ENCODE measurements around the gene ELN. TPM values are rescaled to one million over a fixed set of nuclear protein-coding genes. Genes with fewer than 3 reads are reported as not detected.

ELN gene
- total and polyA plus RNA-seq, 2 experiments from 2014 or later, result 539 to 698 TPM

DNA sequence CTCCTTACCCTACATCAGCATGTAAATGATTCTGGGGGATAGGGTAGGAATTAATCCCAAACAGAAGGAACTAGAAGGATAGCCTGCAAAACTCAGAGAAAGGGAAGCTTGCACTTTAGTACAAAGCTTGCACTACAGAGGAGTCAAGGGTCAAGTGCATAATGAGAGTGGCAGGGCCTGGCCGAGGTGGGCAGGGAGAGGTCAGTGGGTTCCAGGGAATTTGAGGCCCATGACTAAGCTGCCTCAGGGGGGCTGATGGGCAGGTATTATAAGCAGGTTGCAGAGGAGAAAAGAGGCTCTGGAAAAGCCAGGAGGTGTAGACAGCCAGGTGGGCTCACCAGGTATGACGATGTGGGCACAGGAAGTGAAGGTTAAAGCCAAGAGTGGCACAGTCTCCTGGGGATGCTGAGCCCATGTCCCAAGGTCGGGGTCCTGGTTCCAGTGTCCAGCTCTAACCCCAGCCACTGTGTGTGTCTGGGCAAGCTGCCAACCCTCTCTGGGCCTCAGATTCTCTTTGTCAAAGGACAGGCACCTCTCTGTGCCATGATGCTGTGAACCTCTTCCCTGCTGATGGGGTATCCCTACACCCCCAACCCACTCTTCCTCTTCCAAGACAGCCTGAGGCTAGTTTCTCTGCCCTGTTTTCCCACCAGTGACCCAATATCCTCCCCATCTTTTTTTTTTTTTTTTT lies 32.0 kb upstream of the ELN start:
- peaks cover 20% of the 10 kb centered on the region for H3F3A ChIP-seq (ENCODE audit: insufficient read depth)
- H4K20me1 ChIP-seq (ENCODE audit: insufficient read depth), result no peaks in the 10 kb centered on the region
- no peaks in the 10 kb centered on the region for H3K36me3 ChIP-seq (ENCODE audit: low read depth)
- no peak for TF ChIP-seq EZH2phosphoT487 (IDR thresholded peaks at IDR 0.05; ENCODE audit: insufficient read depth, low read depth)
- no peak for TF ChIP-seq EZH2 (IDR thresholded peaks at IDR 0.05; ENCODE audit: insufficient read depth, poor library complexity, severe bottlenecking)
- DNase-seq, result peak; percentile 27
- H3K27me3 ChIP-seq (replicated peaks; ENCODE audit: insufficient read depth), result no peaks in the 10 kb centered on the region
- H3K9ac ChIP-seq, result no peak overlapping the region
- WGBS, 2 experiments (ENCODE audit: low coverage in 1 of 2, low lambda C conversion rate in 2 of 2, missing lambda C conversion rate in 2 of 2), result 88 to 92% methylated on average over 3 of the region's 3 CpGs
- peaks cover 33% of the 10 kb centered on the region for H3K4me1 ChIP-seq (ENCODE audit: insufficient read depth)
- H3K9me2 ChIP-seq (ENCODE audit: insufficient read depth), result no peaks in the 10 kb centered on the region
- peak overlapping the region; percentile 52; the same call in 1 of the 2 replicates for H3K27ac ChIP-seq
- H3K4me2 ChIP-seq (ENCODE audit: unreplicated experiment), result no peak overlapping the region
- no peaks in the 10 kb centered on the region for H3K79me2 ChIP-seq (ENCODE audit: insufficient read depth)
- no peaks in the 10 kb centered on the region for H3K9me3 ChIP-seq (ENCODE audit: low read depth)
- H2AFZ ChIP-seq, result no peak overlapping the region
- in situ Hi-C loops (cut with MboI), result no loop called here
- H3K4me3 ChIP-seq, result no peak overlapping the region

DNA sequence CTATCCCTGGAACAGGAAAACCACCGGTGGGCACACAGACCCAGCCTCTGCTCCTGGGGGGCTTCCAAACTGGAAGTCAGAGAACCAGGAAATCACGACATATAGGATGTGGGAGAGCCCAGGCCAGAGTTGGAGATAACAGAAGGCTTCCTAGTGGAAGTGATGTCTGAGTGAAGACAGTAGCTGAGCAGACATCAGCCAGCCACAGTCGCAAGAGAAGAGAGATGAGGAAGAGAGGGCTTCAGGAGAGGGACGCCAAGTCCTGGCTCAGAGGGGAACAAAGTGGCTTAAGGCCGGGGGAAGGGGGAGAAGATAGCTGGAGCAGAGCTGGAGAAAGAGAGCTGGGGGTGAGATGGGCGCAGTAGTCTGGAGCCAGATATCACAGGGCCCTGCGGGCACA lies 30.9 kb upstream of the ELN start:
- 69 to 79% methylated on average over 7 of the region's 7 CpGs for WGBS, 2 experiments (ENCODE audit: low coverage in 1 of 2, low lambda C conversion rate in 2 of 2, missing lambda C conversion rate in 2 of 2)
- in situ Hi-C loops (cut with MboI), result no loop called here
- TF ChIP-seq EZH2phosphoT487 (IDR thresholded peaks at IDR 0.05; ENCODE audit: insufficient read depth, low read depth) (no peak), EZH2 (IDR thresholded peaks at IDR 0.05; ENCODE audit: insufficient read depth, poor library complexity, severe bottlenecking) (no peak)
- Histone ChIP-seq H3K27ac (no peak overlapping the region), H3K4me3 (no peak overlapping the region), H3K9ac (no peak overlapping the region), H3K4me2 (ENCODE audit: unreplicated experiment) (no peak overlapping the region), H3K9me3 (ENCODE audit: low read depth) (no peaks in the 10 kb centered on the region), H3F3A (ENCODE audit: insufficient read depth) (peaks cover 20% of the 10 kb centered on the region), H3K4me1 (ENCODE audit: insufficient read depth) (peaks cover 28% of the 10 kb centered on the region), H3K27me3 (replicated peaks; ENCODE audit: insufficient read depth) (no peaks in the 10 kb centered on the region), H3K79me2 (ENCODE audit: insufficient read depth) (no peaks in the 10 kb centered on the region), H2AFZ (no peak overlapping the region), H3K9me2 (ENCODE audit: insufficient read depth) (no peaks in the 10 kb centered on the region), H3K36me3 (ENCODE audit: low read depth) (no peaks in the 10 kb centered on the region), H4K20me1 (ENCODE audit: insufficient read depth) (no peaks in the 10 kb centered on the region)
- no peak for DNase-seq

DNA sequence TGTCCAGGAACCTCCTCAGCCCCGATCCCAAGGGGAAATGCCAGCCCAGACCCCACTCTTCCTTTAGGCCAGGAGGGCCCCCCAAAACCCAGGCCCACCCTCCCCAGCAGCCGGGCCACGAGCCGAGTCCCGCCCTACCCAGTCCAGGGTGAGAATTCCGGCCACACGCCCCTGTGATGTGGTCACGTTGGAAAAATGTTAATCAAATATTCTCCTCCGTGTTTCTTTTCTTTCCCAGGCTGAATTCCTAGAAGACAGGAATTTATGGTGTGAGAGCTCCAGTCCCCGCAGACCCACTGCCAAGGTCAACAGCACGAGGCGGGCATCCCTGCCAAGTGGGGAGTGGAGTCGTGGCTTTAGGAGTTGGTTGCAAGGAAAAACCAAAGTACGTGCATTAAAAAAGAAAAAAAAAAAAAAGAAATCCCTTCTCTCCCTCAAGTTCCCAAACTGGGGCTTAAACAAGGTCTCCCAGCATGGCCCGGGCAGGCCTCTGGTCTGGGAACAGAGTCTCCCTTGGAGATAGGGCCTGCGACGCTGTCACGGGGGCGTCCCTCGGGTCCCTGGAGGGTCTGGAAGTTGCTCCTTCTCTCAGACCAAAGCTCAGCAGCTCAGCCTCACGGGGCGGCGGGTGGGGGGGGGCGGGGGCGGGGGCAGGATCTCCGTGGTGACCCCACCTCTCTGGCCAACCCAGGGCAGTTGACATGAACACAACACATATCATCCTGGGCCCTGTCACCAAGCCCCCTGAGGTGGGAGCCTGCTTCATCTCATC lies 28.1 kb upstream of the ELN start:
- 8 to 15% methylated on average over 18 to 26 of the region's 26 CpGs for WGBS, 2 experiments (ENCODE audit: low coverage in 1 of 2, low lambda C conversion rate in 2 of 2, missing lambda C conversion rate in 2 of 2)
- Histone ChIP-seq H3K4me2 (ENCODE audit: unreplicated experiment) (peak overlapping the region; percentile 38), H3K4me1 (ENCODE audit: insufficient read depth) (peaks cover 21% of the 10 kb centered on the region), H3K9me3 (ENCODE audit: low read depth) (no peaks in the 10 kb centered on the region), H3K36me3 (ENCODE audit: low read depth) (no peaks in the 10 kb centered on the region), H3K27me3 (replicated peaks; ENCODE audit: insufficient read depth) (no peaks in the 10 kb centered on the region), H3K27ac (peak overlapping the region; percentile 57), H2AFZ (no peak overlapping the region; the same call in 1 of the 2 replicates), H3K79me2 (ENCODE audit: insufficient read depth) (no peaks in the 10 kb centered on the region), H4K20me1 (ENCODE audit: insufficient read depth) (no peaks in the 10 kb centered on the region), H3K4me3 (no peak overlapping the region), H3K9ac (peak overlapping the region; percentile 68), H3K9me2 (ENCODE audit: insufficient read depth) (no peaks in the 10 kb centered on the region), H3F3A (ENCODE audit: insufficient read depth) (peaks cover 9% of the 10 kb centered on the region)
- TF ChIP-seq EZH2 (IDR thresholded peaks at IDR 0.05; ENCODE audit: insufficient read depth, poor library complexity, severe bottlenecking) (no peak), EZH2phosphoT487 (IDR thresholded peaks at IDR 0.05; ENCODE audit: insufficient read depth, low read depth) (0 out of 2 replicates have a peak, but pooled peaks have one; percentile 42)
- DNase-seq, result peak; percentile 93
- in situ Hi-C loops (cut with MboI), result no loop called here

DNA sequence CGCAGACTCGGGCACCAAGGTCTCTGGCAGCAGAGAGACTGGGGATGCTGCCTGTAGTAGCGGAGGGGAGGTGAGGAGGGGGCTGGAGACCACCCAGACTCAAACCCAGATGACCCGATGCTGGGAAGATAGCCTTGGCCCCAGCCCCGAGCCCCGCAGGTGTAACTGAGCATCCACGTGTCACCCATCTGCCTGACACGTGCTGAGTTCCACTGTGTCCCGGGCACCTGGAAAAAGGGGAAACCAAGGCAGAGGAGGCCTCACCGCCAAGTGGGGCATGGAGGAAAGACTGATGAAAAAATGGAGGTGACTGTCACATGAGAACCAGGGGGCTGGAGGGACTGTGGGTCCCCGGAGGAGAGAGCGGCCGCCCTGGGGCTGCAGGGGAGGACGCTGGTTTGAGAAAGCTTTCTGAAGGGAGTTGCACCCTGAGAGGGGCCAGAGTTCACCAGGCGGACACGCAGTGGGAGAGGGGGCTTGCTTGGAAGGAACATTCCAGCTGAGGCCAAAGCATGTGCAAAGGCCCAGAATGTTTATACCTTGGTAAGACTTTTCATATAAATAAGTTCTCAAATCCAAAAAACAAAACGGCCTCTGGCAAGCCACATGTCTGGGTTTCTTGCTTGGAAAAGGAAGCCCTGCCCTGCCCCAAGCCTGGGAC lies 27.4 kb upstream of the ELN start:
- in situ Hi-C loops (cut with MboI), result no loop called here
- Histone ChIP-seq H3K4me3 (no peak overlapping the region), H3K9ac (no peak overlapping the region), H3K36me3 (ENCODE audit: low read depth) (no peaks in the 10 kb centered on the region), H2AFZ (no peak overlapping the region), H4K20me1 (ENCODE audit: insufficient read depth) (no peaks in the 10 kb centered on the region), H3K9me3 (ENCODE audit: low read depth) (no peaks in the 10 kb centered on the region), H3K27ac (no peak overlapping the region), H3K27me3 (replicated peaks; ENCODE audit: insufficient read depth) (no peaks in the 10 kb centered on the region), H3K79me2 (ENCODE audit: insufficient read depth) (no peaks in the 10 kb centered on the region), H3F3A (ENCODE audit: insufficient read depth) (peaks cover 2% of the 10 kb centered on the region; the same call in 1 of the 2 replicates), H3K4me2 (ENCODE audit: unreplicated experiment) (no peak overlapping the region), H3K4me1 (ENCODE audit: insufficient read depth) (peaks cover 16% of the 10 kb centered on the region), H3K9me2 (ENCODE audit: insufficient read depth) (no peaks in the 10 kb centered on the region)
- 92 to 95% methylated on average over 15 to 17 of the region's 17 CpGs for WGBS, 2 experiments (ENCODE audit: low coverage in 1 of 2, low lambda C conversion rate in 2 of 2, missing lambda C conversion rate in 2 of 2)
- no peak for DNase-seq
- no peak for TF ChIP-seq EZH2phosphoT487 (IDR thresholded peaks at IDR 0.05; ENCODE audit: insufficient read depth, low read depth)
- no peak for TF ChIP-seq EZH2 (IDR thresholded peaks at IDR 0.05; ENCODE audit: insufficient read depth, poor library complexity, severe bottlenecking)
